Measurements from ENCODE around the gene EIF4E2. TPM values are rescaled to one million over a fixed set of nuclear protein-coding genes. Genes with fewer than 3 reads are reported as not detected.
A peak's percentile ranks its signal among the peaks of the same experiment; 100 is the strongest.

EIF4E2 gene
- total RNA-seq, 2 donors from 2014 or later: 99.5 to 109 TPM

- Histone ChIP-seq H3K27me3 (peaks cover 28% of the 10 kb centered on the region), H3K9ac (ENCODE audit: low read depth in 2 of 2, low read length in 2 of 2) (no peak overlapping the region), H3K36me3 (no peaks in the 10 kb centered on the region), H3K27ac (no peak overlapping the region), H3K9me3 (no peaks in the 10 kb centered on the region), H3K4me3 (peak overlapping the region; percentile 30), H3K4me1 (no peaks in the 10 kb centered on the region)
- no peak for DNase-seq
- intact Hi-C loops (cut with DNase I): no loop called here
- no peak for TF ChIP-seq CTCF (IDR thresholded peaks at IDR 0.05)
Observed at GRCh38 chr2:232503809-232504323, 46.6 kb upstream of the EIF4E2 start.

DNA sequence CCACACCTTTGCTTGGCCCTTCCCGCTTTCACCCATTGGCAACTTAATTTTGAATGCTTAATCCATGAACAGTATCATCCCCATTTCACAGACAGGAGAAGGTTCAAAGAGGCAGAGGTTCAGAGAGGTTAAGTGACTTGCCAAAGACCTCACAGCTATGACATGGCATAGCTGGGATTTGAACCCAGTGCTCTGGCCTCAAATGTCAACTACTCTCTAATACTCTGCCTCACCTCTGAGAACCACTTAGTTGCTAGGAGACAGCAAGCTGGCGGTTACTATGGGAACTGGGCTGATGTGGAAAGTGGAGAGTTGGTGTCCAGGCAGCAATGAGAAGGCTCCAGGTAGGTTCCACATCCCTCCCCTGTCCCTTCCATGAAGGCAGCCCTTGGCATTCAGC lies 46.1 kb upstream of the EIF4E2 start:
- TF ChIP-seq CTCF (IDR thresholded peaks at IDR 0.05): no peak
- no peak overlapping the region for H3K27ac ChIP-seq
- no peaks in the 10 kb centered on the region for H3K4me1 ChIP-seq
- H3K27me3 ChIP-seq: peaks cover 28% of the 10 kb centered on the region
- no peak for DNase-seq
- H3K4me3 ChIP-seq: no peak overlapping the region
- no peaks in the 10 kb centered on the region for H3K9me3 ChIP-seq
- intact Hi-C loops (cut with DNase I): no loop called here
- no peaks in the 10 kb centered on the region for H3K36me3 ChIP-seq
- no peak overlapping the region for H3K9ac ChIP-seq (ENCODE audit: low read depth in 2 of 2, low read length in 2 of 2)

GRCh38 chr2:232505856-232506255 lies 44.6 kb upstream of the EIF4E2 start:
- Histone ChIP-seq H3K27me3 (peaks cover 28% of the 10 kb centered on the region), H3K27ac (no peak overlapping the region), H3K36me3 (no peaks in the 10 kb centered on the region), H3K4me1 (no peaks in the 10 kb centered on the region), H3K9me3 (no peaks in the 10 kb centered on the region), H3K9ac (ENCODE audit: low read depth in 2 of 2, low read length in 2 of 2) (no peak overlapping the region), H3K4me3 (no peak overlapping the region)
- no peak for DNase-seq
- no peak for TF ChIP-seq CTCF (IDR thresholded peaks at IDR 0.05)
- intact Hi-C loops (cut with DNase I): no loop called here

- Histone ChIP-seq H3K9ac (ENCODE audit: low read depth in 2 of 2, low read length in 2 of 2) (no peak overlapping the region), H3K4me3 (no peak overlapping the region), H3K36me3 (no peaks in the 10 kb centered on the region), H3K4me1 (no peaks in the 10 kb centered on the region), H3K27me3 (peaks cover 28% of the 10 kb centered on the region), H3K27ac (no peak overlapping the region), H3K9me3 (no peaks in the 10 kb centered on the region)
- intact Hi-C loops (cut with DNase I): no loop called here
- no peak for TF ChIP-seq CTCF (IDR thresholded peaks at IDR 0.05)
- no peak for DNase-seq
Observed at GRCh38 chr2:232506709-232507108, 43.8 kb upstream of the EIF4E2 start.

GRCh38 chr2:232508251-232508650 lies 42.2 kb upstream of the EIF4E2 start:
- no peak for DNase-seq
- Histone ChIP-seq H3K36me3 (no peaks in the 10 kb centered on the region), H3K9me3 (no peaks in the 10 kb centered on the region), H3K27ac (no peak overlapping the region), H3K9ac (ENCODE audit: low read depth in 2 of 2, low read length in 2 of 2) (no peak overlapping the region), H3K4me1 (no peaks in the 10 kb centered on the region), H3K27me3 (peaks cover 19% of the 10 kb centered on the region), H3K4me3 (no peak overlapping the region)
- no peak for TF ChIP-seq CTCF (IDR thresholded peaks at IDR 0.05)
- intact Hi-C loops (cut with DNase I): no loop called here

Measured in colonic mucosa (tissue), 4 donors.